ENCODE results near the gene PRDX1. TPM values are rescaled to one million over a fixed set of nuclear protein-coding genes. Genes with fewer than 3 reads are reported as not detected.

Gene PRDX1
- total and polyA plus RNA-seq, 2 of the 13 experiments (the other 11 are each of a cell fraction or from before 2014, with no cell fraction given), result 761 to 1,898 TPM

DNA sequence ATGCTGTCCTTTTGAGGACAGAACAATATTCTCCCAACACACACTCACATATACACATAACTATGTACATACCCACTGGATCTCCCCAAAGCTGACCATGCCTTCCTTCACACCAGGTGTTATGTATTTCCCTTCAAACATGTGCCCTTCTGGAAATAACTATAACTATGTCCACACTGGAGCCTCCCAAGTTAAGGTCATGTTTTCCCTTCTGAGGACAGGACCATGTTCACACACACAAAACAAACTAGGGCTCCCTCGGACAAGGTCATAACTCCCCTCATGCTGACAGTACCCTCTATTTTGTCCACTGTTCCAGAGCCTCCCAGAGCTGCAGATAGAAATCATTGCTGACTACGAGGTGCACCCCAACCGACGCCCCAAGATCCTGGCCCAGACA lies 13.8 kb downstream of the PRDX1 start (continued):
- no peak for TF ChIP-seq ZNF367 (CRISPR knock-in tag; IDR thresholded peaks at IDR 0.05; ENCODE audit: borderline replicate concordance)
- peak; percentile 49; the same call in 1 of the 3 replicates for TF ChIP-seq MXI1 (IDR thresholded peaks at IDR 0.05; ENCODE audit: borderline replicate concordance, low read depth, low read length)
- TF ChIP-seq, protein P1, sequence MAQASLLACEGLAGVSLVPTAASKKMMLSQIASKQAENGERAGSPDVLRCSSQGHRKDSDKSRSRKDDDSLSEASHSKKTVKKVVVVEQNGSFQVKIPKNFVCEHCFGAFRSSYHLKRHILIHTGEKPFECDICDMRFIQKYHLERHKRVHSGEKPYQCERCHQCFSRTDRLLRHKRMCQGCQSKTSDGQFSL (CRISPR knock-in tag; IDR thresholded peaks at IDR 0.05), result no peak
- TF ChIP-seq ZFP62 (CRISPR knock-in tag; IDR thresholded peaks at IDR 0.05), result no peak
- no peak for TF ChIP-seq FOSL1 (CRISPR knock-in tag; IDR thresholded peaks at IDR 0.05; ENCODE audit: borderline replicate concordance)
- TF ChIP-seq, protein P2, sequence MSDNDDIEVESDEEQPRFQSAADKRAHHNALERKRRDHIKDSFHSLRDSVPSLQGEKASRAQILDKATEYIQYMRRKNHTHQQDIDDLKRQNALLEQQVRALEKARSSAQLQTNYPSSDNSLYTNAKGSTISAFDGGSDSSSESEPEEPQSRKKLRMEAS (IDR thresholded peaks at IDR 0.05), result peak; percentile 54; the same call in 1 of the 2 replicates
- TF ChIP-seq RCOR2 (CRISPR knock-in tag; IDR thresholded peaks at IDR 0.05), result no peak
- TF ChIP-seq IKZF5 (CRISPR knock-in tag; IDR thresholded peaks at IDR 0.05), result no peak
- TF ChIP-seq, protein P3, sequence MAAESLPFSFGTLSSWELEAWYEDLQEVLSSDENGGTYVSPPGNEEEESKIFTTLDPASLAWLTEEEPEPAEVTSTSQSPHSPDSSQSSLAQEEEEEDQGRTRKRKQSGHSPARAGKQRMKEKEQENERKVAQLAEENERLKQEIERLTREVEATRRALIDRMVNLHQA (CRISPR knock-in tag; IDR thresholded peaks at IDR 0.05), result no peak
- no peak for TF ChIP-seq NR0B2 (CRISPR knock-in tag; IDR thresholded peaks at IDR 0.05)
- TF ChIP-seq, protein P4, sequence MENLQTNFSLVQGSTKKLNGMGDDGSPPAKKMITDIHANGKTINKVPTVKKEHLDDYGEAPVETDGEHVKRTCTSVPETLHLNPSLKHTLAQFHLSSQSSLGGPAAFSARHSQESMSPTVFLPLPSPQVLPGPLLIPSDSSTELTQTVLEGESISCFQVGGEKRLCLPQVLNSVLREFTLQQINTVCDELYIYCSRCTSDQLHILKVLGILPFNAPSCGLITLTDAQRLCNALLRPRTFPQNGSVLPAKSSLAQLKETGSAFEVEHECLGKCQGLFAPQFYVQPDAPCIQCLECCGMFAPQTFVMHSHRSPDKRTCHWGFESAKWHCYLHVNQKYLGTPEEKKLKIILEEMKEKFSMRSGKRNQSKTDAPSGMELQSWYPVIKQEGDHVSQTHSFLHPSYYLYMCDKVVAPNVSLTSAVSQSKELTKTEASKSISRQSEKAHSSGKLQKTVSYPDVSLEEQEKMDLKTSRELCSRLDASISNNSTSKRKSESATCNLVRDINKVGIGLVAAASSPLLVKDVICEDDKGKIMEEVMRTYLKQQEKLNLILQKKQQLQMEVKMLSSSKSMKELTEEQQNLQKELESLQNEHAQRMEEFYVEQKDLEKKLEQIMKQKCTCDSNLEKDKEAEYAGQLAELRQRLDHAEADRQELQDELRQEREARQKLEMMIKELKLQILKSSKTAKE (CRISPR knock-in tag; IDR thresholded peaks at IDR 0.05; ENCODE audit: borderline replicate concordance), result 0 out of 2 replicates have a peak, but pooled peaks have one; percentile 32
- TF ChIP-seq KLF15 (CRISPR knock-in tag; IDR thresholded peaks at IDR 0.05; ENCODE audit: borderline replicate concordance), result no peak
- TF ChIP-seq HINFP (CRISPR knock-in tag; IDR thresholded peaks at IDR 0.05; ENCODE audit: low read depth), result no peak
- TF ChIP-seq MZF1 (CRISPR knock-in tag; IDR thresholded peaks at IDR 0.05; ENCODE audit: borderline replicate concordance), result no peak
- TF ChIP-seq BORCS8-MEF2B (CRISPR knock-in tag; IDR thresholded peaks at IDR 0.05), result no peak
- peak; percentile 30; the same call in 1 of the 2 replicates for TF ChIP-seq BCL6 (CRISPR knock-in tag; IDR thresholded peaks at IDR 0.05)
- TF ChIP-seq RXRA (CRISPR knock-in tag; IDR thresholded peaks at IDR 0.05), result peak; percentile 15; the same call in 1 of the 2 replicates
- TF ChIP-seq MED1 (CRISPR knock-in tag; IDR thresholded peaks at IDR 0.05), result peak; percentile 45; the same call in 1 of the 2 replicates
- no peak for TF ChIP-seq CBX2 (IDR thresholded peaks at IDR 0.05; ENCODE audit: low read depth, low read length)
- TF ChIP-seq CBX2 (CRISPR knock-in tag; IDR thresholded peaks at IDR 0.05; ENCODE audit: low read depth), result no peak
- TF ChIP-seq SOX13 (IDR thresholded peaks at IDR 0.05), result no peak
- TF ChIP-seq SOX13 (CRISPR knock-in tag; conservative IDR thresholded peaks at IDR 0.05 in 1 of 2, IDR thresholded peaks at IDR 0.05 in 1 of 2), result peak in 1 of 2 experiments; percentile 23; a peak in 1 of 4 replicates

Measured in HepG2 (cell line).